Measurements from ENCODE around the gene MAP2K3. TPM values are rescaled to one million over a fixed set of nuclear protein-coding genes. Genes with fewer than 3 reads are reported as not detected.

Gene MAP2K3
- total RNA-seq, 1 donor from 2014 or later: 74.0 TPM

Other genes with a start within 250 kb of the MAP2K3 start
- gene USP22, start 241.7 kb upstream of the MAP2K3 start, total RNA-seq: 196 TPM
- 30.3 TPM for gene DHRS7B, start 157.7 kb upstream of the MAP2K3 start, total RNA-seq
- 20.3 TPM for gene TMEM11, start 70.5 kb upstream of the MAP2K3 start, total RNA-seq
- 20.6 TPM for gene NATD1, start 31.3 kb upstream of the MAP2K3 start, total RNA-seq
- gene KCNJ12, start 91.6 kb downstream of the MAP2K3 start, total RNA-seq: 2.4 TPM